ENCODE data around the gene NTNG1. TPM values are rescaled to one million over a fixed set of nuclear protein-coding genes. Genes with fewer than 3 reads are reported as not detected.

NTNG1 gene
- total and polyA plus RNA-seq, 10 of the 15 experiments (the other 5 are each of a cell fraction or from before 2014, with no cell fraction given), result 0.18 to 2.3 (median 1.1) TPM; not detected in 1

DNA sequence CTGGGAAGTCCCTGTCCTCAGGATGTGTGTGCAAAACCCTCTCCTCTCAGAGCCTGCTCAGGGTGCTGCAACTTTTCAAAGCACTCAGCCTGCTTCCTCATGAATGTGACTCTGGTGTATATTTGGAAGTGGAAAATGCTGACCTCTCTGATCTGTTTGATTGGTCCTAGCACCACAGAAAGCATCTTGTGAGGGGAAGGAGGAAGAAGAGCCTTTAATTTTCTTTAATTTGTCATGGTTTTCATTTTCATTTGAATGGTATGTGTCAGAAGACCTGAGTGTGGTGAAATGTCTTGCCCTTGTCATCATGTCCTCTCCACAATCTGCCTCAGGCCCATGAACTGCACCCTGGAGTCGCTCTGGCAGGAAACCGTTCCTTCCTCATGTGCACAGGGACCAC is 383.5 kb downstream of the NTNG1 start:
- intact Hi-C loops (cut with micrococcal nuclease; ENCODE audit: unreplicated experiment) (no loop called here), in situ Hi-C loops (cut with MboI) (loop anchor here (10.0 kb wide), 1 partner anchor 90 kb away; no protein-coding TSS in a partner anchor)
- H3K27ac ChIP-seq (ENCODE audit: control insufficient read depth, insufficient read depth), result no peak overlapping the region
- CTCF ChIA-PET, result interaction anchor here (0.9 to 13.5 kb wide), 3 partner anchors 92 to 251 kb away, joined by 5 to 314 read pairs (median 124); no protein-coding TSS in a partner anchor
- no peaks in the 10 kb centered on the region for H3K79me2 ChIP-seq (ENCODE audit: control insufficient read depth, insufficient read depth, low read length)
- no peak for ATAC-seq
- 90% methylated on average over 2 of the region's 2 CpGs for WGBS (ENCODE audit: insufficient coverage, insufficient replicate concordance, low lambda C conversion rate, missing lambda C conversion rate)
- RAD21 ChIA-PET (ENCODE audit: unreplicated experiment), result interaction anchor here (11.4 kb wide), 1 partner anchor 92 kb away, joined by 178 read pairs; no protein-coding TSS in a partner anchor
- H3K4me1 ChIP-seq (ENCODE audit: control insufficient read depth, insufficient read depth, low read length), result no peaks in the 10 kb centered on the region
- BruUV-seq (replicated peaks), result no TSS peak
- no peak for FAIRE-seq
- no peaks in the 10 kb centered on the region for H3K36me3 ChIP-seq (ENCODE audit: control insufficient read depth in 2 of 2, insufficient read depth in 2 of 2, low read length in 1 of 2)
- POLR2A ChIA-PET, result no interaction called here
- H3K9me3 ChIP-seq (replicated peaks; ENCODE audit: control insufficient read depth, insufficient read depth, low read length), result no peaks in the 10 kb centered on the region
- H3K9ac ChIP-seq (ENCODE audit: control insufficient read depth, insufficient read depth, low read length), result no peak overlapping the region
- H4K20me1 ChIP-seq (ENCODE audit: control insufficient read depth, insufficient read depth), result no peaks in the 10 kb centered on the region
- H2AFZ ChIP-seq (ENCODE audit: control insufficient read depth, low read depth, low read length), result no peak overlapping the region
- no peak for DNase-seq (ENCODE audit: low read depth, low spot score)
- SMC1A ChIA-PET (ENCODE audit: uncharacterized antibody, unreplicated experiment), result interaction anchor here (7.9 kb wide), 1 partner anchor 94 kb away, joined by 156 read pairs; no protein-coding TSS in a partner anchor
- no peak overlapping the region for H3K4me2 ChIP-seq (ENCODE audit: control insufficient read depth, insufficient read depth)
- no peaks in the 10 kb centered on the region for H3K27me3 ChIP-seq (replicated peaks in 1 of 2; ENCODE audit: control insufficient read depth in 2 of 2, insufficient read depth in 2 of 2, low read length in 1 of 2)
- no peak overlapping the region for H3K4me3 ChIP-seq
- TF ChIP-seq MTA2 (IDR thresholded peaks at IDR 0.05; ENCODE audit: low read depth), result no peak
- TF ChIP-seq, protein P1, sequence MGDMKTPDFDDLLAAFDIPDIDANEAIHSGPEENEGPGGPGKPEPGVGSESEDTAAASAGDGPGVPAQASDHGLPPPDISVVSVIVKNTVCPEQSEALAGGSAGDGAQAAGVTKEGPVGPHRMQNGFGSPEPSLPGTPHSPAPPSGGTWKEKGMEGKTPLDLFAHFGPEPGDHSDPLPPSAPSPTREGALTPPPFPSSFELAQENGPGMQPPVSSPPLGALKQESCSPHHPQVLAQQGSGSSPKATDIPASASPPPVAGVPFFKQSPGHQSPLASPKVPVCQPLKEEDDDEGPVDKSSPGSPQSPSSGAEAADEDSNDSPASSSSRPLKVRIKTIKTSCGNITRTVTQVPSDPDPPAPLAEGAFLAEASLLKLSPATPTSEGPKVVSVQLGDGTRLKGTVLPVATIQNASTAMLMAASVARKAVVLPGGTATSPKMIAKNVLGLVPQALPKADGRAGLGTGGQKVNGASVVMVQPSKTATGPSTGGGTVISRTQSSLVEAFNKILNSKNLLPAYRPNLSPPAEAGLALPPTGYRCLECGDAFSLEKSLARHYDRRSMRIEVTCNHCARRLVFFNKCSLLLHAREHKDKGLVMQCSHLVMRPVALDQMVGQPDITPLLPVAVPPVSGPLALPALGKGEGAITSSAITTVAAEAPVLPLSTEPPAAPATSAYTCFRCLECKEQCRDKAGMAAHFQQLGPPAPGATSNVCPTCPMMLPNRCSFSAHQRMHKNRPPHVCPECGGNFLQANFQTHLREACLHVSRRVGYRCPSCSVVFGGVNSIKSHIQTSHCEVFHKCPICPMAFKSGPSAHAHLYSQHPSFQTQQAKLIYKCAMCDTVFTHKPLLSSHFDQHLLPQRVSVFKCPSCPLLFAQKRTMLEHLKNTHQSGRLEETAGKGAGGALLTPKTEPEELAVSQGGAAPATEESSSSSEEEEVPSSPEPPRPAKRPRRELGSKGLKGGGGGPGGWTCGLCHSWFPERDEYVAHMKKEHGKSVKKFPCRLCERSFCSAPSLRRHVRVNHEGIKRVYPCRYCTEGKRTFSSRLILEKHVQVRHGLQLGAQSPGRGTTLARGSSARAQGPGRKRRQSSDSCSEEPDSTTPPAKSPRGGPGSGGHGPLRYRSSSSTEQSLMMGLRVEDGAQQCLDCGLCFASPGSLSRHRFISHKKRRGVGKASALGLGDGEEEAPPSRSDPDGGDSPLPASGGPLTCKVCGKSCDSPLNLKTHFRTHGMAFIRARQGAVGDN (IDR thresholded peaks at IDR 0.05), result no peak
- TF ChIP-seq TBL1XR1 (IDR thresholded peaks at IDR 0.05; ENCODE audit: low read depth, low read length), result no peak
- no peak for TF ChIP-seq SKIL (IDR thresholded peaks at IDR 0.05; ENCODE audit: low read depth, poor library complexity, severe bottlenecking)
- TF ChIP-seq RB1 (IDR thresholded peaks at IDR 0.05; ENCODE audit: borderline replicate concordance), result no peak
- TF ChIP-seq STAT3 (IDR thresholded peaks at IDR 0.05; ENCODE audit: low read depth, low read length), result no peak
- no peak for TF ChIP-seq IKZF1 (conservative IDR thresholded peaks at IDR 0.05)
- TF ChIP-seq SIN3A (IDR thresholded peaks at IDR 0.05; ENCODE audit: low read depth, low read length), result no peak
- TF ChIP-seq, protein P2, sequence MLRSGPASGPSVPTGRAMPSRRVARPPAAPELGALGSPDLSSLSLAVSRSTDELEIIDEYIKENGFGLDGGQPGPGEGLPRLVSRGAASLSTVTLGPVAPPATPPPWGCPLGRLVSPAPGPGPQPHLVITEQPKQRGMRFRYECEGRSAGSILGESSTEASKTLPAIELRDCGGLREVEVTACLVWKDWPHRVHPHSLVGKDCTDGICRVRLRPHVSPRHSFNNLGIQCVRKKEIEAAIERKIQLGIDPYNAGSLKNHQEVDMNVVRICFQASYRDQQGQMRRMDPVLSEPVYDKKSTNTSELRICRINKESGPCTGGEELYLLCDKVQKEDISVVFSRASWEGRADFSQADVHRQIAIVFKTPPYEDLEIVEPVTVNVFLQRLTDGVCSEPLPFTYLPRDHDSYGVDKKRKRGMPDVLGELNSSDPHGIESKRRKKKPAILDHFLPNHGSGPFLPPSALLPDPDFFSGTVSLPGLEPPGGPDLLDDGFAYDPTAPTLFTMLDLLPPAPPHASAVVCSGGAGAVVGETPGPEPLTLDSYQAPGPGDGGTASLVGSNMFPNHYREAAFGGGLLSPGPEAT (IDR thresholded peaks at IDR 0.05; ENCODE audit: low read depth), result no peak
- no peak for TF ChIP-seq KAT2A (conservative IDR thresholded peaks at IDR 0.05; ENCODE audit: control insufficient read depth, low read depth, low read length)
- no peak for TF ChIP-seq ASH2L (IDR thresholded peaks at IDR 0.05; ENCODE audit: borderline replicate concordance, low read depth)
- TF ChIP-seq, protein P3, sequence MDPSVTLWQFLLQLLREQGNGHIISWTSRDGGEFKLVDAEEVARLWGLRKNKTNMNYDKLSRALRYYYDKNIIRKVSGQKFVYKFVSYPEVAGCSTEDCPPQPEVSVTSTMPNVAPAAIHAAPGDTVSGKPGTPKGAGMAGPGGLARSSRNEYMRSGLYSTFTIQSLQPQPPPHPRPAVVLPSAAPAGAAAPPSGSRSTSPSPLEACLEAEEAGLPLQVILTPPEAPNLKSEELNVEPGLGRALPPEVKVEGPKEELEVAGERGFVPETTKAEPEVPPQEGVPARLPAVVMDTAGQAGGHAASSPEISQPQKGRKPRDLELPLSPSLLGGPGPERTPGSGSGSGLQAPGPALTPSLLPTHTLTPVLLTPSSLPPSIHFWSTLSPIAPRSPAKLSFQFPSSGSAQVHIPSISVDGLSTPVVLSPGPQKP (IDR thresholded peaks at IDR 0.05; ENCODE audit: low read depth, low read length), result no peak
- no peak for TF ChIP-seq NFXL1 (IDR thresholded peaks at IDR 0.05; ENCODE audit: borderline replicate concordance)
- TF ChIP-seq SIX5 (IDR thresholded peaks at IDR 0.05; ENCODE audit: low read depth, low read length, severe bottlenecking), result no peak
- TF ChIP-seq ZBED1 (IDR thresholded peaks at IDR 0.05; ENCODE audit: borderline replicate concordance), result no peak
